Calu3 (cell line): ENCODE data around the gene TAGLN2. TPM values are rescaled to one million over a fixed set of nuclear protein-coding genes. Genes with fewer than 3 reads are reported as not detected.

Experiments
- BruUV-seq: library from RNA; stranded (reverse); fragments of 400-500 nt; replicated peaks from 2 replicates; lab custom pipeline; 2021; lab: Mats Ljungman, UMichigan
- CTCF ChIA-PET: fragments of 300-600 bp; sonication (Branson Sonifier 250); formaldehyde crosslinking; loops from one replicate; lab custom pipeline; 2022; ENCODE audit warnings: antibody characterized with exemption; lab: Charles Lee
- DNase-seq: peaks from one replicate; pipeline ENCODE4 v3.0.0; 2022
- H3K27ac Mint-ChIP-seq: one replicate; pipeline ENCODE4 v1.8.0; 2022; ENCODE audit warnings: mixed read lengths; ENCODE audit not compliant: unreplicated experiment
- H3K27me3 Mint-ChIP-seq: one replicate; pipeline ENCODE4 v1.8.0; 2022; ENCODE audit warnings: mixed read lengths; ENCODE audit not compliant: unreplicated experiment
- H3K36me3 Mint-ChIP-seq: one replicate; pipeline ENCODE4 v1.8.0; 2022; ENCODE audit warnings: mild to moderate bottlenecking, moderate library complexity, mixed read lengths; ENCODE audit not compliant: insufficient read depth, unreplicated experiment
- H3K4me1 Mint-ChIP-seq: one replicate; pipeline ENCODE4 v1.8.0; 2022; ENCODE audit warnings: mild to moderate bottlenecking, low read depth, mixed read lengths; ENCODE audit not compliant: unreplicated experiment
- H3K4me3 Mint-ChIP-seq: one replicate; pipeline ENCODE4 v1.8.0; 2022; ENCODE audit warnings: mild to moderate bottlenecking, low read depth, moderate library complexity, mixed read lengths; ENCODE audit not compliant: unreplicated experiment
- H3K9me3 Mint-ChIP-seq: one replicate; pipeline ENCODE4 v1.8.0; 2022; ENCODE audit warnings: low read depth, mixed read lengths; ENCODE audit not compliant: unreplicated experiment
- CTCF ChIP-seq: fragments of 200-600 bp; IDR thresholded peaks from one replicate; pipeline ENCODE4 v1.8.0; 2022; ENCODE audit warnings: antibody characterized with exemption; ENCODE audit not compliant: unreplicated experiment
- intact Hi-C: fragments of 100-400 bp; cut with micrococcal nuclease; formaldehyde crosslinking; loops from one replicate; pipeline ENCODE4 v1.10.0; 2022; ENCODE audit not compliant: unreplicated experiment
- total RNA-seq: library from RNA; stranded (reverse); gene quantifications from 2 replicates; pipeline ENCODE4 v1.2.3, GENCODE V29; 2022

The TAGLN2 gene
- total RNA-seq, 1 experiment from 2014 or later, result 708 TPM

- Mint-ChIP-seq H3K4me3 (peak within 1 kb of the TSS; percentile 94), H3K9me3 (no peaks in the 10 kb centered on the region), H3K4me1 (peaks cover 35% of the 10 kb centered on the region), H3K36me3 (peaks cover 18% of the 10 kb centered on the region), H3K27me3 (peaks cover 9% of the 10 kb centered on the region), H3K27ac (peak within 1 kb of the TSS; percentile 86)
- TF ChIP-seq CTCF, result peak; percentile 48
- intact Hi-C loops, result loop anchor here (1.0 to 10.0 kb wide), 3 partner anchors 53 to 429 kb away; no protein-coding TSS in a partner anchor
- peak; percentile 94 for DNase-seq
- BruUV-seq, result no TSS peak
- CTCF ChIA-PET, result interaction anchor here (0.7 to 2.4 kb wide), 11 partner anchors 8 to 430 kb away, joined by 3 to 27 read pairs (median 5); partner anchors contain the start of gene TAGLN2
Measured at GRCh38 chr1:159945483-159946241, 20.4 kb upstream of the TAGLN2 start, which contains the start of gene IGSF9. TSS of gene IGSF9 (minus strand) at chr1:159945613. CDS start at chr1:159943454, 2,159 bp downstream.

GRCh38 chr1:159944623-159945455 lies 19.5 kb upstream of the TAGLN2 start:
- no TSS peak for BruUV-seq
- H3K4me1 Mint-ChIP-seq, result peaks cover 35% of the 10 kb centered on the region
- peaks cover under 1% of the 10 kb centered on the region for H3K27me3 Mint-ChIP-seq
- peak overlapping the region; percentile 94 for H3K4me3 Mint-ChIP-seq
- peak overlapping the region; percentile 86 for H3K27ac Mint-ChIP-seq
- peaks cover 18% of the 10 kb centered on the region for H3K36me3 Mint-ChIP-seq
- TF ChIP-seq CTCF, result no peak
- no peak for DNase-seq
- H3K9me3 Mint-ChIP-seq, result no peaks in the 10 kb centered on the region
- intact Hi-C loops, result loop anchor here (2.0 to 10.0 kb wide), 2 partner anchors 52 to 430 kb away; no protein-coding TSS in a partner anchor
- CTCF ChIA-PET, result interaction anchor here (0.7 to 2.4 kb wide), 7 partner anchors 8 to 431 kb away, joined by 3 to 27 read pairs (median 7); partner anchors contain the start of gene TAGLN2

GRCh38 chr1:159943908-159944622 lies 18.8 kb upstream of the TAGLN2 start:
- intact Hi-C loops, result loop anchor here (2.0 to 10.0 kb wide), 2 partner anchors 51 to 431 kb away; no protein-coding TSS in a partner anchor
- peak overlapping the region; percentile 94 for H3K4me3 Mint-ChIP-seq

More at GRCh38 chr1:159943908-159944622, 18.8 kb upstream of the TAGLN2 start:
- H3K36me3 Mint-ChIP-seq, result peaks cover 18% of the 10 kb centered on the region
- no peaks in the 10 kb centered on the region for H3K27me3 Mint-ChIP-seq
- BruUV-seq, result no TSS peak
- H3K27ac Mint-ChIP-seq, result no peak overlapping the region
- TF ChIP-seq CTCF, result no peak
- peaks cover 35% of the 10 kb centered on the region for H3K4me1 Mint-ChIP-seq
- CTCF ChIA-PET, result no interaction called here
- no peaks in the 10 kb centered on the region for H3K9me3 Mint-ChIP-seq
- DNase-seq, result no peak
